Activated T-cell treated with anti-CD3 and anti-CD28 coated beads, Interleukin-2, amount 50 U/mL, for 4 hours (primary cell): ENCODE data around the gene POU4F3. TPM values are rescaled to one million over a fixed set of nuclear protein-coding genes. Genes with fewer than 3 reads are reported as not detected.

Experiments used
- ATAC-seq, 2 donors: fragments of 200-7000 bp; cut with Tn5 transposase; one replicate each; pipeline ENCODE4 v1.10.0; 2021
- DNase-seq: peaks from one replicate; pipeline ENCODE4 v3.0.0-alpha.2; 2020
- H3K27me3 Mint-ChIP-seq: one replicate; pipeline ENCODE4 v1.8.0; 2021; ENCODE audit warnings: low read depth, mixed read lengths
- H3K36me3 Mint-ChIP-seq: one replicate; pipeline ENCODE4 v1.8.0; 2022; ENCODE audit warnings: mixed read lengths; ENCODE audit not compliant: insufficient read depth
- H3K4me1 Mint-ChIP-seq: one replicate; pipeline ENCODE4 v1.8.0; 2021; ENCODE audit warnings: low read depth, mixed read lengths
- H3K4me3 Mint-ChIP-seq: one replicate; pipeline ENCODE4 v1.8.0; 2021; ENCODE audit warnings: mild to moderate bottlenecking, moderate library complexity, mixed read lengths
- H3K9me3 Mint-ChIP-seq: one replicate; pipeline ENCODE4 v1.8.0; 2021; ENCODE audit warnings: mixed read lengths
- total RNA-seq, 3 donors: library from RNA; stranded (reverse); gene quantifications; one replicate each; pipeline ENCODE4 v1.2.1, GENCODE V29; 2021

Gene POU4F3
- total RNA-seq, 3 donors from 2014 or later, result 0.13 TPM; not detected in 2

DNA sequence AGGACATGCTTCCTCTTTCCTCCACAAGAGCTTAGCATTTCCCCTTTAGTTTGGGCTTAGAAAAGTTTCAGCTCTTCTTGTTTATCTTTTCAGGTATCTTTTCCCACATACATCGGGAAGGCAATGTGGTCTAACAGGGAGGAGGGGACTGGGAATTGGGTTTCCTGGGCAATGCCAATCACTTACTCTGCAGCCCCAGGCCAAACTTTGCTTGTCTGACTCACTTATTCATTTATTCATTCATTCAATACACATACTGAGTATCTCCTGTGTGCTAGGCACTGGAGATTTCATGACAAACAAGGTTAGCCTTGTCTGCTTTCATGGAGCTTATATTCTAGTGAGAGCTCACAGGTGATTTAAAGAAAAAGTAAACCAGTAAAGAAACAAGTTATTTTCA is 10.7 kb upstream of the POU4F3 start:
- Mint-ChIP-seq H3K4me1 (no peaks in the 10 kb centered on the region), H3K36me3 (no peaks in the 10 kb centered on the region), H3K27me3 (peaks cover 38% of the 10 kb centered on the region), H3K4me3 (no peak overlapping the region), H3K9me3 (no peaks in the 10 kb centered on the region)
- no peak for DNase-seq
- no peak for ATAC-seq

DNA sequence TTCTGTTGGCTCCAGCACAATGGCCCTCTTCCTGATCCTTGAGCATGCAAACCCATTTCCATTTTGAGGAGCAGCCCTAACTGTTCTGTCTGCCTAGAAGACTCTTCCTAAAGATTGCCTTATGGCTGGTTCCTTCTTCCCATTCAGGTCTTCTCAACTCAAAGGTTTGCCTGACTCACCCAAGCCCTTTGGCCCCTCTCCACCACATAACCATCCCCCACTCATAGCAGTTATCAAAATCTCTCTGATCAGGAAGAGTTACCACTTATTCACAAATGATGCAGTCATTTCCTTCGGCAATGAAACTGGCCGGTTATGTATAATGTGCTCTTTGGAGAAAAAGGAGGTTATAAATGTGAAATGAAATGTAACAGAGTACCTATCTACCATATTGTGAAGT is 8.9 kb upstream of the POU4F3 start:
- Mint-ChIP-seq H3K27me3 (peaks cover 54% of the 10 kb centered on the region), H3K36me3 (no peaks in the 10 kb centered on the region)

DNA sequence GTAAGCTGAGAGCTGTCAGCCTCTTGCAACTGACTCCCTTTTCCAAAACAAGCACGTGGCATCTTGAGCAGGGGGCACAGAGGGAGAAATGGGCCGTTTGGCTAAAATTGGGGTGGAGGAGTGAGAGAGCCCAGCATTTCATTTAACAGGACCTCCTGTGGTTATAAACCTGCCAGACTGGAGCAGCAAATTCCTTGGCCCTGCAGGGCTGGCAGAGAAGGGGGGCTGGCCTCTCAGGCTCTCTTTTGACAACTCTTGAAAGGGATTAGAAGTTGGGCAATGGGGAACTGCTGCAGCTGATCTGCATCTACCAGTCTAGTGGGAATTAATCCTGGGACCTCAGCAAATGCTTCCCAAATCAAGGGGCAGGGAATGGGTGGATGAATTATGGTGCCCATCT is 7.2 kb upstream of the POU4F3 start:
- peaks cover 68% of the 10 kb centered on the region for H3K27me3 Mint-ChIP-seq
- no peaks in the 10 kb centered on the region for H3K4me1 Mint-ChIP-seq
- ATAC-seq (no peak), DNase-seq (no peak)
- H3K4me3 Mint-ChIP-seq, result no peak overlapping the region
- H3K9me3 Mint-ChIP-seq, result no peaks in the 10 kb centered on the region
- no peaks in the 10 kb centered on the region for H3K36me3 Mint-ChIP-seq

More for the DNA sequence above, 8.9 kb upstream of the POU4F3 start:
- DNase-seq (no peak), ATAC-seq (no peak)
- Mint-ChIP-seq H3K4me1 (no peaks in the 10 kb centered on the region), H3K9me3 (no peaks in the 10 kb centered on the region), H3K4me3 (no peak overlapping the region)

DNA sequence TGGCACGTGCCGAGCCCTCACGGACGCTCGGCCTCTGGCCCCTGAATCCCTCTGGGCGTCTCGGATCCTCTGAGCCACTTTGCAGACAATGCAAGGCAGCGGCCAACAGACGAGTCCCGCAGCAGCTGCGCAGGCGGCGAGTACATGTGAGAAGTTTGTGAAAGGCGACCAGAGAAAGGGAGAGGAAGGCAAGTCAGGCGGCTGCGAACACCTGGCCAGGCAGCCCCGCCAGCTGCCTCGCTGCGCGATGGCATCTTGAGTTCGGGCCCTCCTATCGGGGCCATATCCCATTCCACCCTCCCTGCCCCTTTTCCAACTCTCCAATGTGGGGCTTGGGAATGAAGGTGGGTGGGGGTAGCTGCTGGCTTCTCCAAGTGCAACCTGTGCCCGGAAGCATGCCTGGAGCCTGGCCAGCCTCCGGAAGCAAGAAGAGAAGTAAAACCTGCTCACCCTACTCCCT is 4.5 kb upstream of the POU4F3 start:
- Mint-ChIP-seq H3K27me3 (peaks cover 83% of the 10 kb centered on the region), H3K4me3 (no peak overlapping the region), H3K36me3 (no peaks in the 10 kb centered on the region), H3K4me1 (peaks cover 2% of the 10 kb centered on the region), H3K9me3 (no peaks in the 10 kb centered on the region)
- no peak for ATAC-seq
- DNase-seq, result no peak

DNA sequence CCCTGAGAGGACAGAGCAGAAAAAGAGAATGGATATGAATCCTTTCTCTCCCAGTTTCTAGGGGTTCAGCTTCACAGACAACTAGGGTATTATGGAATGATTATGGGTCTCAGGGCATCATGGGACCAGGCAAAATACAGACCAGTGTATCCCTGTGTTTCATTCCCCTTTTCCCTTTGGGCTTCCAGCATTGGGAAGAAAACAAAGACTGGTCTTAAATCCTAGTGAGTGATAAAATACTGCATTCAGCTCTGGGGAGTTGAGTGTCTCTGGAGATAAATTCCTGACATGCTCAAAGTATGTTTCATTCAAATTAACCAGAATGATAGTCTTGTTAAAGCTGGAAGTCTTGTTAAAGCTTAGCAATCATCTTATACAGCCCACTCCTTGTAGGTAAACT is 2.4 kb upstream of the POU4F3 start:
- no peaks in the 10 kb centered on the region for H3K9me3 Mint-ChIP-seq
- H3K4me1 Mint-ChIP-seq, result peaks cover 2% of the 10 kb centered on the region
- peaks cover 89% of the 10 kb centered on the region for H3K27me3 Mint-ChIP-seq
- DNase-seq, result no peak
- ATAC-seq, result no peak
- H3K36me3 Mint-ChIP-seq, result no peaks in the 10 kb centered on the region
- no peak overlapping the region for H3K4me3 Mint-ChIP-seq

DNA sequence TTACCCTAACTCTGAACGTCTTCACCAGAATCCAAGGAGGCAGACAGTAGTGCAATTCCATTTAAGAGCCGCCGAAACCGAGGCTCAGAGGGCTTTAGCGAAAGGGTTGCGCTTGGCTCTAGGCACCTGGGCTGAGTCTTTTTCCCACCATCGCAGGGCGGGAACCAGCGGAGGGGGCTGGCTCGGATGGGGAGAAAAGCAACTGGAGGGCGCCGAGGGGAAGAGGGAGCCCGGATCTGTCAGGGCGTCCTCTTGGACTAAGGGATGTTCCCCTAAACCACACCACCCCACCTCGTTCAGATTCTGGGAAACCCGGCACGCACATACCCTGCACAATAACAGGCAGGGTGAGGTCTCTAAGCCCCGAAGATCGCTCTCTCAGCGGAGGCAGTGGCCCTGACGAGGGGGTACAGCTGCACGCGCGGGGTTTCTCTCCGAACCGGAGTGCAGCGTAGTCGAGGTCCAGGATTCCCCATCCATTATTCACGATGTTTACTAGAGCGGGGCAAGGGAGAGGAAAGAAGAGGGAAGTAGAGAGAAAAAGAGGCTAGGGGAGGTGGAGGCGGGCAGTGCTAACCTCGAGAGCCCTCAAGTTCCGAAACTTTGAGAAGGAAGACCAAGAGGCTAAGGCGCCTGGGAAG is 1.3 kb upstream of the POU4F3 start:
- H3K27me3 Mint-ChIP-seq, result peaks cover 95% of the 10 kb centered on the region
- DNase-seq (no peak), ATAC-seq (no peak)
- H3K4me1 Mint-ChIP-seq, result peaks cover 2% of the 10 kb centered on the region
- H3K9me3 Mint-ChIP-seq, result no peaks in the 10 kb centered on the region
- H3K36me3 Mint-ChIP-seq, result no peaks in the 10 kb centered on the region
- no peak overlapping the region for H3K4me3 Mint-ChIP-seq

DNA sequence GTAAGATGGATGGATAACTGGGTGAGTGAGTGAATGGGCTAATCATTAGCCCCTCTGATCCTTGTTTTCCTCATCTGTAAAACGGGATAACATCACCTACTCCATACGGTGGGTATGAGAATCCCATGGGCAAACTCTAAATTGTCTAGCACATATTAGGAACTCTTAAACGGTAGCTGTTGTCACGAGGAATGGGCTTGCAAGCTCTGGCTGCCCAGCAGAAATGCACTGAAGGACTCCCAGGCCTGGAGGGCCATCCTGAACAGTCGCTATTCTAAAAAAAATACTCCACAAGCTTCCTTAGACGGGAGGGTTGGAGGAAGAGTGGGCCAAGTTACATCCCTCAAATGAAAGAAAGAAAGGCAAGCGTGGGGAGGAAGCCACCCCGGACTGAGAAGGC is 711 bp upstream of the POU4F3 start:
- no peak overlapping the region for H3K4me3 Mint-ChIP-seq
- ATAC-seq, result no peak

DNA sequence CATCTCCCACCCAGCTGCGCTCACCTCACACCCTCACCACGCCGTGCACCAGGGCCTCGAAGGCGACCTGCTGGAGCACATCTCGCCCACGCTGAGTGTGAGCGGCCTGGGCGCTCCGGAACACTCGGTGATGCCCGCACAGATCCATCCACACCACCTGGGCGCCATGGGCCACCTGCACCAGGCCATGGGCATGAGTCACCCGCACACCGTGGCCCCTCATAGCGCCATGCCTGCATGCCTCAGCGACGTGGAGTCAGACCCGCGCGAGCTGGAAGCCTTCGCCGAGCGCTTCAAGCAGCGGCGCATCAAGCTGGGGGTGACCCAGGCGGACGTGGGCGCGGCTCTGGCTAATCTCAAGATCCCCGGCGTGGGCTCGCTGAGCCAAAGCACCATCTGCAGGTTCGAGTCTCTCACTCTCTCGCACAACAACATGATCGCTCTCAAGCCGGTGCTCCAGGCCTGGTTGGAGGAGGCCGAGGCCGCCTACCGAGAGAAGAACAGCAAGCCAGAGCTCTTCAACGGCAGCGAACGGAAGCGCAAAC is 1.1 kb downstream of the POU4F3 start:
- no peak for DNase-seq
- peaks cover 95% of the 10 kb centered on the region for H3K27me3 Mint-ChIP-seq
- ATAC-seq, result no peak
- H3K36me3 Mint-ChIP-seq, result no peaks in the 10 kb centered on the region
- no peak overlapping the region for H3K4me3 Mint-ChIP-seq
- H3K4me1 Mint-ChIP-seq, result peaks cover 5% of the 10 kb centered on the region
- H3K9me3 Mint-ChIP-seq, result no peaks in the 10 kb centered on the region

More for the DNA sequence above, 711 bp upstream of the POU4F3 start:
- no peak for DNase-seq
- H3K4me1 Mint-ChIP-seq, result peaks cover 2% of the 10 kb centered on the region
- no peaks in the 10 kb centered on the region for H3K36me3 Mint-ChIP-seq
- H3K27me3 Mint-ChIP-seq, result peaks cover 95% of the 10 kb centered on the region
- no peaks in the 10 kb centered on the region for H3K9me3 Mint-ChIP-seq

DNA sequence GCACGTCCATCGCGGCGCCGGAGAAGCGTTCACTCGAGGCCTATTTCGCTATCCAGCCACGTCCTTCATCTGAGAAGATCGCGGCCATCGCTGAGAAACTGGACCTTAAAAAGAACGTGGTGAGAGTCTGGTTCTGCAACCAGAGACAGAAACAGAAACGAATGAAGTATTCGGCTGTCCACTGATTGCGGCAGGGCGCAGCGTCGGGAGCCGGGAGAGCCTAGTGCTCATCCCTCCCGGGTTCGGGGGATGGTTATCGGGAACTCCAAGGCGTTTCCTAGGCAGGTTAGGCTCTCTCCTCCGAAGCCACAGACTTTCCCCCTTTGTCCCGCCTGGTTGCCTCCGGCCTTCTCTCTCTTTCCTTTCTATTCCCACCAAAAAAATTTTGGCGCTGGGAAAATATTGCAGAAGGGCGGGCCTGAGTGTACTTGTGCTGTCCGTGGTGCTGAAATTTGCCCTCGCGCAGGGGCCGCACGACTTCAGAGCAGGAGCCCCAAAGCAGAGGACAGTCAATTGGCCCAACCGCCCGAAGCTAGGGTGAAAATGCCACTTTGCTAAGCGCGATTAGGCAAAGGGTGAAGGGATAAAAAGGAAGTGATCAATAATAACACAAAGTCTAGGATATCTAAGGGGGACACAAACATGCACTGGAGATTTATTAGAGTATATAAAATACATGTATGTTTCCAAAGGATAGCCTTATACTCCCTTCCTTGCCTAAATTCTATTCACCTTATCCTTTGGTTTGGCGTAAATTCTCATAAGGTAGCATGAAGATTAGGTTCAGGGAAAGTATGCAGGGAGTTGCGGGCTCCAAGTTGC is 1.8 kb downstream of the POU4F3 start:
- ATAC-seq (no peak), DNase-seq (no peak)
- Mint-ChIP-seq H3K36me3 (no peaks in the 10 kb centered on the region), H3K27me3 (peaks cover 96% of the 10 kb centered on the region), H3K9me3 (no peaks in the 10 kb centered on the region), H3K4me1 (peaks cover 8% of the 10 kb centered on the region), H3K4me3 (no peak overlapping the region)

DNA sequence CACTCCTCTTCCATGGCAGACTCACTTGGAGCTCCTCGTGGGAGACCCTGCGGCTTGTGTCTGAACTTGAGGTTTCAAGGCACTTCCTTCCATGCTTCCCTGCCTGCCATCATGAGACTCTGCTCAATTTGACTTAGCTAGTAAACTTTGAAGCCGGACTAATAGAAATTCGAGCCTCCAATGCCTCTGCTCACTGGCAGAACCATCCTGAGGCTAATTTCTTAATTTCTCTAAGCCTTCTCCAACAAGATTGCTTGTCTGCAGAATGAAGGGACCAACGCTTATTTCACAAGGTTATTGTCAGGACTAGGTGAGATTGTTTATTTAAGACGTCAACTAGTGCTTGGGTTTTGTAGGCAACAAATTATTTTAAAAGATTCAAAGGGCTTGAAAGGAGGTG is 3.2 kb downstream of the POU4F3 start:
- ATAC-seq (no peak), DNase-seq (no peak)
- Mint-ChIP-seq H3K27me3 (peaks cover 96% of the 10 kb centered on the region), H3K36me3 (no peaks in the 10 kb centered on the region), H3K4me3 (no peak overlapping the region), H3K4me1 (peaks cover 13% of the 10 kb centered on the region), H3K9me3 (no peaks in the 10 kb centered on the region)

DNA sequence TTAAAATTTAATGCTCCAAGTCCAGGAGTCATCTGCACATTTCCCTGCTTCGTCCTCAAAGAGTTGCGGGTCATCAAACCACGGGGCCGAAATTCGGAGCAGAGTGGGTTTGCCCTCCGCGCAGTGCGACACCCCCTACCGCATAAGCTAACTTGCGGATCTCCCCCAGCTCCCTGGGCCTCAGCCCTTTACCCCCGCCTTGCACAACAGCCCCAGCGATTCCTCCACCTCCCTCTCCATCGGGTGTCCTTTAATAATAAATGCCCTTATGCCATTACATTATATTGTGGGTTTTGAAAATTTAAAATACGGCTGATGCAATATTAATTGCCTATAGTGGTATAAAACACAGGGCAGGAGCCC is 3.9 kb downstream of the POU4F3 start:
- peaks cover 92% of the 10 kb centered on the region for H3K27me3 Mint-ChIP-seq
- no peaks in the 10 kb centered on the region for H3K36me3 Mint-ChIP-seq

DNA sequence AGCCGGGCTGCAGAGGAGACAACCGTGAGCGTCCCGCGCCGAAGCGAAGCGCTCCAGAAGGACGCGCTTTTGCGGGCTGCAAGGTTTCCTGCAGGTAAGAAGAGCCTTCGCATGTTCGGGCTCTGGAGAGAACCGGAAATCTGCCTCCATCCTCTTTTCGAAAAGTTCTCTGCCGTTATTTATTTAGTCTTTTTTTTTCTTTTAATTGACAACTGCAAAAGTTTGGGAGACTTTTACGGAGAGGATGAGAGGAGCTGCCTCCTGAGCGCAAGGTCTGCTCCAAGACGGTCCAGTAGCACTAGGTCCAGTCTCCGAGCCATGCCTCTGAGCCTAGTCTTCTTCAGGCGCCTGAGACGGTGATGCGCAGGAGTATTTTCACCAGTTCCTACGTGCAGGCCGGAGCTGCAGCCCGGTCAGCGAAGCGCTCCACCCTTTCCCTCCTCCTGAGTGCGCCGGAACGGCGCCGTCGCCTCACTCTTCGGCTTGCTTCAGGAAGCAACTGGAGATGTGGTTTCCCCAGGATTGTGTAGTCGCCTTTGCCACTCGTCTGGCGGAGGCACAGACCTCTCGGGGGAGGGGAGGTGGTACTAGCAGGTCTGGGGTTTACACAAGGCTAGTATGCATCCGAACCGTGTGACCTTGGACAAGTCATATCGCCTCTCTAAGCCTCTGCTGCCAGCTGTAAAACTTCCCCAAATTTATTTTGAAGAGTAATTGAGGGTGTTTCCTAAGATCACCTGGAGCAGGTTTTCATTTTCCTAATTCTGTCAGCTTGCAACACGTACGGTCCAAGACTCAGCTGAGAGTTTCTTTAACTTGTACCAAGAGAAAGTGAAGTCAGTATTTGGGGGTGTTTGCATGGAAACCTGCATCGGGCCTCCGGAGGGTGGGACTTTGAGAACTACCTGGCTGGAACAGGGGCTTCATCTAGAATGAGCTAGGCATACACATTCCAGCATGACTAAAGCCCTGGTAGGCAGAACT is 4.5 kb downstream of the POU4F3 start:
- no peak overlapping the region for H3K4me3 Mint-ChIP-seq
- peaks cover 87% of the 10 kb centered on the region for H3K27me3 Mint-ChIP-seq
- ATAC-seq (no peak), DNase-seq (no peak)
- H3K9me3 Mint-ChIP-seq, result no peaks in the 10 kb centered on the region
- no peaks in the 10 kb centered on the region for H3K36me3 Mint-ChIP-seq
- H3K4me1 Mint-ChIP-seq, result peaks cover 11% of the 10 kb centered on the region

More for the DNA sequence above, 3.9 kb downstream of the POU4F3 start:
- H3K9me3 Mint-ChIP-seq, result no peaks in the 10 kb centered on the region
- no peak for DNase-seq
- peaks cover 13% of the 10 kb centered on the region for H3K4me1 Mint-ChIP-seq
- ATAC-seq, result no peak
- no peak overlapping the region for H3K4me3 Mint-ChIP-seq

DNA sequence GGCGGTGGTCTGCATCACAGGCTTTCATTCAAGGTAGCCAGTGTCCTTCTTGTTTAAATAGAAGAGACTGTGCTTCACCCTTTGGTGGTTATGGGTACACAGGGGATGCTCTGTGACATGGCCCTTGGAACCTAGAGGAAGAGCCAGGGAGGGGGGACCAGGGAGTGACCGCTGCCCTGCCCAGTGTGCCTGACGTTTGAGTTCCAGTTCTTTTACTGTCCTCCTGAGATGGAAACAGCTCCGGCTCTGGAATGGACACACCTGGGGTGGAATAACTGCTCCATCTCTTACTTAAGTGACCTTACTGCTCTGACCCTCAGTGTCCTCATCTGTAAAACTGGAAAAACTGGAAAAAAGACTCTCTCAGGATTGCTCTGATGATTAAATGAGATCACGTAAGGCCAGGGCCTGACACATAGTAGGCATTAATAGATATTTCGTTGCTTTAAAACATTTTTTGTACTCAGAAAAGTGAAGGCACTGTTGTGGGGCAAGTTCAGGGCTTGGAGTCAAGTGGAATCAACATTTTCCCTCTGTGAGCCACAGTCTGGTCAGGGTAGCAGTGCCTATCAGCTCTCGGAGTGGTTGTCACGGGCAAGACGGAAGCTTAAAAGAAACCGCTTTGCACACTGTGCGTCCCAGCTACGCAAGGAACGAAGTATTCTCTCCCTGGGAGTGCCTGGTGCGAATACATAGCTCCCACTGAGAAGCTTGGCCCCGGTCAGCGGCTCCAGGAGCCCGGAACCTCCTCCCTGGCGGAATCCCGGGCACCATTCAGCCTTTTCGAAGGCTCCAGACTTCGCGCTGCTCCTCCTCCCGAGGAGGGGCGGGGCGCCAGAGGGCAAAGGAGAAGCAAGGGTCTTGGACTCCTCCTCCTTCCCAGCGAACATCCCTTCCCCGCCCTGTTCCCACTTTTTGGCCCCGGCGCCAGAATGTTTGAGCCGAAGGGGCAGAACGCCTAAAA is 5.8 kb downstream of the POU4F3 start:
- Mint-ChIP-seq H3K9me3 (no peaks in the 10 kb centered on the region), H3K27me3 (peaks cover 80% of the 10 kb centered on the region), H3K36me3 (no peaks in the 10 kb centered on the region), H3K4me1 (peaks cover 11% of the 10 kb centered on the region), H3K4me3 (peak overlapping the region; percentile 7)
- ATAC-seq (no peak), DNase-seq (no peak)
